H1 (cell line): Measurements from ENCODE around the gene LDLRAD4. TPM values are rescaled to one million over a fixed set of nuclear protein-coding genes. Genes with fewer than 3 reads are reported as not detected.

Experiments used
- CTCF ChIA-PET: fragments of 300-600 bp; sonication (Branson Sonifier 250); formaldehyde crosslinking; loops from one replicate; lab custom pipeline; 2021; ENCODE audit not compliant: partially characterized antibody; lab: Charles Lee
- POLR2A ChIA-PET: fragments of 300-600 bp; sonication (Branson Sonifier 250); formaldehyde crosslinking; loops from one replicate; lab custom pipeline; 2021; ENCODE audit warnings: inconsistent platforms; ENCODE audit not compliant: partially characterized antibody; lab: Charles Lee
- DNase-seq, 2 experiments: peaks; one replicate each; pipeline versions ENCODE4 v3.0.0 to v3.0.0-alpha.2; 2010 to 2022; ENCODE audit warnings: low spot score in 2 of 2, low read depth in 1 of 2, mixed read lengths in 1 of 2
- FAIRE-seq: peaks from 2 replicates; lab custom pipeline; 2011; peaks lifted over from hg19 to GRCh38; lab: Jason Lieb, UNC
- H2AFZ ChIP-seq: 2 replicates; pipeline ENCODE4 v1.8.1; 2012; ENCODE audit warnings: low read length, inconsistent platforms
- H2AK5ac ChIP-seq: 2 replicates; pipeline ENCODE4 v1.6.1; 2013; ENCODE audit warnings: low read depth, low read length
- H2BK120ac ChIP-seq: replicated peaks from 2 replicates; pipeline ENCODE3; 2013; ENCODE audit warnings: low read depth, low read length, inconsistent platforms
- H2BK12ac ChIP-seq: 2 replicates; pipeline ENCODE4 v1.6.1; 2013; ENCODE audit warnings: low read depth, low read length
- H2BK15ac ChIP-seq: 2 replicates; pipeline ENCODE4 v1.6.1; 2013; ENCODE audit warnings: low read length
- H2BK20ac ChIP-seq: 2 replicates; pipeline ENCODE4 v1.6.1; 2013; ENCODE audit warnings: low read length
- H2BK5ac ChIP-seq: 2 replicates; pipeline ENCODE4 v1.6.1; 2013; ENCODE audit warnings: low read depth, low read length
- H3K14ac ChIP-seq: 2 replicates; pipeline ENCODE4 v1.6.1; 2013; ENCODE audit warnings: inconsistent platforms; ENCODE audit not compliant: insufficient read length
- H3K18ac ChIP-seq: 2 replicates; pipeline ENCODE4 v1.6.1; 2013; ENCODE audit warnings: low read length; ENCODE audit errors: extremely low read depth
- H3K23ac ChIP-seq: 2 replicates; pipeline ENCODE4 v1.6.1; 2013; ENCODE audit warnings: inconsistent platforms; ENCODE audit not compliant: insufficient read length
- H3K23me2 ChIP-seq: 2 replicates; pipeline ENCODE4 v1.6.1; 2013; ENCODE audit warnings: low read depth, low read length
- H3K27ac ChIP-seq: 2 replicates; pipeline ENCODE4 v1.6.1; 2011; ENCODE audit warnings: low read depth, low read length, inconsistent platforms
- H3K27me3 ChIP-seq, 4 experiments: replicated peaks in 1 of 4; 1 replicate in 1 of 4; 2 replicates in 3 of 4; pipeline versions ENCODE4 v1.6.1 to v1.8.1; 2011 to 2013; ENCODE audit warnings: low read length in 3 of 4, mild to moderate bottlenecking in 3 of 4, inconsistent platforms in 2 of 4, mixed read lengths in 2 of 4, moderate library complexity in 1 of 4; ENCODE audit not compliant: control insufficient read depth in 3 of 4, insufficient read depth in 3 of 4; ENCODE audit errors: extremely low read depth in 1 of 4
- H3K36me3 ChIP-seq, 4 experiments: 2 replicates each; pipeline versions ENCODE4 v1.6.1 to v1.8.1; 2011 to 2013; ENCODE audit warnings: mild to moderate bottlenecking in 4 of 4, low read length in 3 of 4, moderate library complexity in 2 of 4, control low read depth in 1 of 4, inconsistent platforms in 1 of 4; ENCODE audit not compliant: insufficient read depth in 4 of 4, control insufficient read depth in 2 of 4
- H3K4ac ChIP-seq: replicated peaks from 2 replicates; pipeline ENCODE3; 2013; ENCODE audit warnings: low read length, low read depth, mixed read lengths, inconsistent platforms; ENCODE audit not compliant: insufficient read length
- H3K4me1 ChIP-seq, 4 experiments: replicated peaks in 1 of 4; 1 replicate in 1 of 4; 2 replicates in 3 of 4; pipeline versions ENCODE4 v1.6.1 to v1.8.1; 2011 to 2013; ENCODE audit warnings: low read length in 3 of 4, inconsistent platforms in 2 of 4, mixed read lengths in 1 of 4; ENCODE audit not compliant: insufficient read depth in 4 of 4, control insufficient read depth in 3 of 4
- H3K4me2 ChIP-seq, 2 experiments: 2 replicates each; pipeline versions ENCODE4 v1.6.1 to v1.8.1; 2011 to 2013; ENCODE audit warnings: low read depth in 2 of 2, low read length in 2 of 2, control low read depth in 1 of 2, inconsistent platforms in 1 of 2, mild to moderate bottlenecking in 1 of 2; ENCODE audit not compliant: insufficient read depth in 1 of 2
- H3K4me3 ChIP-seq, 4 experiments: fragments of 200-600, 300-600 bp in 1 of 4; sonication (generic), shearing (Covaris generic), sonication (Bioruptor Twin) in 1 of 4; 2 replicates each; pipeline versions ENCODE4 v1.5.1 to v1.8.1; 2011 to 2016; ENCODE audit warnings: low read length in 4 of 4, low read depth in 3 of 4, control low read depth in 2 of 4, inconsistent platforms in 2 of 4, mild to moderate bottlenecking in 2 of 4, mixed read lengths in 1 of 4, moderate library complexity in 1 of 4; ENCODE audit not compliant: insufficient read depth in 2 of 4; ENCODE audit errors: extremely low read depth in 1 of 4
- H3K56ac ChIP-seq: replicated peaks from 2 replicates; pipeline ENCODE3; 2013; ENCODE audit warnings: low read depth, mild to moderate bottlenecking, mixed read lengths, low read length, inconsistent platforms; ENCODE audit not compliant: insufficient read length
- H3K79me1 ChIP-seq: 2 replicates; pipeline ENCODE4 v1.6.1; 2013; ENCODE audit warnings: low read depth, low read length, control low read depth
- H3K79me2 ChIP-seq, 2 experiments: 2 replicates each; pipeline versions ENCODE4 v1.6.1 to v1.8.1; 2012 to 2013; ENCODE audit warnings: low read length in 2 of 2, mild to moderate bottlenecking in 2 of 2, inconsistent platforms in 1 of 2; ENCODE audit not compliant: insufficient read depth in 2 of 2, control insufficient read depth in 1 of 2
- H3K9ac ChIP-seq, 4 experiments: replicated peaks in 1 of 4; 1 replicate in 1 of 4; 2 replicates in 3 of 4; pipeline versions ENCODE4 v1.6.1 to v1.8.1; 2011 to 2013; ENCODE audit warnings: low read depth in 3 of 4, low read length in 3 of 4, control low read depth in 2 of 4, mild to moderate bottlenecking in 2 of 4, moderate library complexity in 2 of 4, inconsistent platforms in 1 of 4; ENCODE audit errors: extremely low read depth in 1 of 4
- H3K9me3 ChIP-seq, 2 experiments: 2 replicates each; pipeline versions ENCODE4 v1.6.1 to v1.8.1; 2012 to 2013; ENCODE audit warnings: mild to moderate bottlenecking in 2 of 2, moderate library complexity in 2 of 2, control low read depth in 1 of 2, inconsistent platforms in 1 of 2, low read depth in 1 of 2, low read length in 1 of 2, mixed read lengths in 1 of 2; ENCODE audit not compliant: insufficient read depth in 2 of 2
- H4K20me1 ChIP-seq, 2 experiments: replicated peaks in 1 of 2; 2 replicates each; pipeline versions ENCODE3 to v1.8.1; 2011 to 2013; ENCODE audit warnings: inconsistent platforms in 2 of 2, low read length in 2 of 2, mild to moderate bottlenecking in 1 of 2; ENCODE audit not compliant: insufficient read depth in 2 of 2, control insufficient read depth in 1 of 2
- H4K5ac ChIP-seq: 2 replicates; pipeline ENCODE4 v1.6.1; 2013; ENCODE audit warnings: low read length, low read depth, mixed read lengths, inconsistent platforms; ENCODE audit not compliant: insufficient read length
- H4K8ac ChIP-seq: 2 replicates; pipeline ENCODE4 v1.8.0; 2013; ENCODE audit warnings: mild to moderate bottlenecking, moderate library complexity, low read length, inconsistent platforms; ENCODE audit not compliant: insufficient read depth; ENCODE audit errors: extremely low read depth
- H4K91ac ChIP-seq: replicated peaks from 2 replicates; pipeline ENCODE3; 2013; ENCODE audit warnings: low read length, mixed read lengths, inconsistent platforms; ENCODE audit not compliant: insufficient read length
- JUND ChIP-seq: IDR thresholded peaks from 2 replicates; pipeline ENCODE4 v1.6.1; 2011; ENCODE audit warnings: mild to moderate bottlenecking, improper control_type of control experiment, low read length
- KDM1A ChIP-seq: fragments of 200-600, 300-600 bp; sonication (generic); IDR thresholded peaks from 2 replicates; pipeline ENCODE4 v1.7.1; 2016; ENCODE audit warnings: mild to moderate bottlenecking, low read length, borderline replicate concordance
- NANOG ChIP-seq: IDR thresholded peaks from 2 replicates; pipeline ENCODE4 v1.6.1; 2011; ENCODE audit warnings: low read length, low read depth, mild to moderate bottlenecking, inconsistent platforms; ENCODE audit not compliant: insufficient read depth, poor library complexity, severe bottlenecking
- POLR2AphosphoS5 ChIP-seq: IDR thresholded peaks from 2 replicates; pipeline ENCODE4 v1.6.1; 2011; ENCODE audit warnings: low read depth, low read length
- POU5F1 ChIP-seq: IDR thresholded peaks from 2 replicates; pipeline ENCODE4 v1.6.1; 2011; ENCODE audit warnings: low read depth, mild to moderate bottlenecking, low read length, moderate library complexity
- RAD21 ChIP-seq, 2 experiments: IDR thresholded peaks in 1 of 2; conservative IDR thresholded peaks in 1 of 2; 2 replicates each; pipeline ENCODE4 v1.6.1; 2011; ENCODE audit warnings: low read depth in 2 of 2, low read length in 2 of 2, improper control_type of control experiment in 1 of 2, inconsistent platforms in 1 of 2, mild to moderate bottlenecking in 1 of 2, moderate library complexity in 1 of 2
- RFX5 ChIP-seq: IDR thresholded peaks from 2 replicates; pipeline ENCODE4 v1.6.1; 2011; ENCODE audit warnings: low read depth, low read length, improper control_type of control experiment, borderline replicate concordance
- RNF2 ChIP-seq: fragments of 200-900, 300-1000 bp; sonication (generic); IDR thresholded peaks from 2 replicates; pipeline ENCODE4 v1.7.1; 2016; ENCODE audit warnings: borderline replicate concordance, low read depth, mild to moderate bottlenecking, antibody characterized with exemption, low read length; ENCODE audit not compliant: poor library complexity, severe bottlenecking; ENCODE audit errors: missing control alignments
- SIN3A ChIP-seq, 2 experiments: IDR thresholded peaks in 1 of 2; conservative IDR thresholded peaks in 1 of 2; 2 replicates each; pipeline ENCODE4 v1.6.1; 2011 to 2012; ENCODE audit warnings: low read length in 2 of 2, improper control_type of control experiment in 1 of 2, low read depth in 1 of 2, mild to moderate bottlenecking in 1 of 2
- WGBS, 2 experiments: shearing (Covaris generic) in 1 of 2; methylation state at CpG; one replicate each; pipeline versions ENCODE4 v1.1.6 to v1.1.7; 2013 to 2015; ENCODE audit warnings: low lambda C conversion rate in 2 of 2, mixed read lengths in 2 of 2, inconsistent platforms in 1 of 2, low coverage in 1 of 2, missing lambda C conversion rate in 1 of 2; ENCODE audit not compliant: insufficient replicate concordance in 2 of 2, insufficient coverage in 1 of 2, insufficient read length in 1 of 2; ENCODE audit errors: extremely low coverage in 1 of 2, missing lambda C conversion rate in 1 of 2; 5-methylcytosine and 5-hydroxymethylcytosine counted together
- polyA plus RNA-seq, 7 experiments: library from polyadenylated mRNA; depleted of rRNA in 3 of 7; stranded (reverse) in 5 of 7; unstranded in 2 of 7; fragments of >200 nt in 5 of 7; fragments of 200-250 nt in 2 of 7; gene quantifications; 1 replicate in 5 of 7; 2 replicates in 1 of 7; 4 replicates in 1 of 7; pipeline versions ENCODE4 v1.2.1 to v1.2.3, GENCODE V29; 2011 to 2013; ENCODE audit warnings: missing spikeins in 2 of 7, mixed read lengths in 2 of 7
- total RNA-seq: library from RNA; stranded (reverse); fragmentation: NEBNext Ultra II Directional; extraction: Animal tissue kit (Norgen Biotek cat#: 25700); gene quantifications from 2 replicates; pipeline ENCODE4 v1.2.1, GENCODE V29; 2021

The LDLRAD4 gene
- total and polyA plus RNA-seq, 2 of the 8 experiments (the other 6 are each of a cell fraction or from before 2014, with no cell fraction given): 0.77 to 1.4 TPM

DNA sequence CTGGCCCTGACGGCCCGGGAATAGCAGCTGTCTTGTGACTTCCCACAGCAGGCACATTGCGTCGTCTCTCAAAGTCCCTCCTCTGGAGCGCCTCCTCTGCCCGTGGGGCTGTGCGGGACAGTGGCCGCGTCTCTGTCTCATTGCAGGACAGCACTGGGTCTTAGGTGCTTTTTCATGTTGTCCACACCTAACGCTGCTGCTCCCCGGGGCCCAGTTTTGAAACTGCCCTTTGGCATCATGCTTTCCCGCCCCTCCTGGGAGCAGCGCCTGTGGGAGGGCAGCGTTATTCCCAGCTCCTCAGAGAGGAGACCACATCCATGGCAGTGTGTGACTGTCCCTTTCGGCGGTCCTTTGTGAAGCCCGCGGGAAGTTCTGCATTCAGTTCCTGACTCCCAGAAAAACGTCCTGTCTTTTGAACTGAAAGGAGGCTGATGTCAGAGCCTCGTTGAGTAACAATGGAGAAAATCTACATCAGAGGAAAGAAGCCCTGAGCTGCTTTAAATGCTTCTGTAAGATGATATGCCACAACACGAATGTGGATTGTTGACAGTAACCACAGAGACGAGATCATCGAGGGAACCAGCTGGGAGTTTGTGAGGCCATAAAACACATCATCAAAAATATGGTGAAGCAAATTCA lies 281.8 kb downstream of the LDLRAD4 start:
- Histone ChIP-seq H3K23me2 (no peaks in the 10 kb centered on the region), H4K8ac (no peak overlapping the region), H3K4me1 (peaks cover 0 to 11% (median 9%) of the 10 kb centered on the region in 4 experiments; a peak in 6 of 7 replicates), H3K79me2 (no peaks in the 10 kb centered on the region), H3K36me3 (no peaks in the 10 kb centered on the region), H3K9me3 (peaks cover 7 to 17% of the 10 kb centered on the region in 2 experiments), H3K14ac (no peak overlapping the region), H3K9ac (peak overlapping the region in 2 of 4 experiments; percentile 42 to 46; a peak in 4 of 7 replicates), H3K79me1 (no peaks in the 10 kb centered on the region), H2BK12ac (peak overlapping the region; percentile 100), H4K5ac (no peak overlapping the region), H2BK15ac (no peak overlapping the region), H4K20me1 (no peaks in the 10 kb centered on the region), H2AK5ac (no peak overlapping the region; the same call in 1 of the 2 replicates), H4K91ac (no peak overlapping the region), H3K27me3 (peaks cover 0 to 4% (median 0%) of the 10 kb centered on the region in 4 experiments; a peak in 1 of 7 replicates), H3K23ac (no peak overlapping the region), H2AFZ (peak overlapping the region; percentile 55; the same call in 1 of the 2 replicates), H3K4me3 (peak overlapping the region in 3 of 4 experiments; percentile 14 to 42 (median 36); a peak in 4 of 8 replicates), H2BK5ac (peak overlapping the region; percentile 87; the same call in 1 of the 2 replicates), H2BK20ac (peak overlapping the region; percentile 89; the same call in 1 of the 2 replicates), H3K18ac (peak overlapping the region; percentile 97), H3K4ac (no peak overlapping the region), H3K4me2 (peak overlapping the region; percentile 58 to 63), H3K56ac (no peak overlapping the region), H3K27ac (no peak overlapping the region), H2BK120ac (no peak overlapping the region)
- peak; percentile 57 to 59 for DNase-seq
- ChIA-PET CTCF (interaction anchor here (2.6 kb wide), 1 partner anchor 12 kb away, joined by 7 read pairs; no protein-coding TSS in a partner anchor), POLR2A (interaction anchor here (0.8 to 1.2 kb wide), 4 partner anchors 9 to 132 kb away, joined by 3 read pairs; no protein-coding TSS in a partner anchor)
- peak; percentile 92 for FAIRE-seq
- WGBS, 2 experiments: 21% methylated on average over 23 of the region's 23 CpGs; no CpG with 5 or more reads in 1 of the 2 experiments
- TF ChIP-seq RAD21 (IDR thresholded peaks at IDR 0.05 in 1 of 2, conservative IDR thresholded peaks at IDR 0.05 in 1 of 2; ENCODE audit: low read depth in 2 of 2, low read length in 2 of 2) (no peak; a peak in 1 of 4 replicates), POU5F1 (no peak), RFX5 (no peak), SIN3A (conservative IDR thresholded peaks at IDR 0.05 in 1 of 2, IDR thresholded peaks at IDR 0.05 in 1 of 2; ENCODE audit: low read depth in 1 of 2, low read length in 2 of 2) (peak; percentile 27 to 70; a peak in 1 of 4 replicates), RNF2 (no peak), KDM1A (no peak), POLR2AphosphoS5 (peak; percentile 36; the same call in 1 of the 2 replicates), JUND (0 out of 2 replicates have a peak, but pooled peaks have one; percentile 13), NANOG (peak; percentile 45)
